OCI-LY7 (cell line): ENCODE results near the gene MAP3K15.

Experiments
- EZH2phosphoT487 ChIP-seq: fragments of 200-600 bp; sonication (generic); IDR thresholded peaks from 2 replicates; pipeline ENCODE4 v1.6.1; 2018; ENCODE audit warnings: low read depth, borderline replicate concordance, mild to moderate bottlenecking, mixed run types, antibody characterized with exemption, low read length, moderate library complexity, mixed read lengths
- TF ChIP-seq, protein P1 (sequence below): fragments of 200-600 bp; sonication (generic); conservative IDR thresholded peaks from 2 replicates; pipeline ENCODE4 v1.5.1; 2014; ENCODE audit warnings: mild to moderate bottlenecking, antibody characterized with exemption, low read length, moderate library complexity, mixed read lengths

GRCh38 chrX:19370061-19370460, 145.2 kb downstream of the MAP3K15 start:
- TF ChIP-seq, protein P1, sequence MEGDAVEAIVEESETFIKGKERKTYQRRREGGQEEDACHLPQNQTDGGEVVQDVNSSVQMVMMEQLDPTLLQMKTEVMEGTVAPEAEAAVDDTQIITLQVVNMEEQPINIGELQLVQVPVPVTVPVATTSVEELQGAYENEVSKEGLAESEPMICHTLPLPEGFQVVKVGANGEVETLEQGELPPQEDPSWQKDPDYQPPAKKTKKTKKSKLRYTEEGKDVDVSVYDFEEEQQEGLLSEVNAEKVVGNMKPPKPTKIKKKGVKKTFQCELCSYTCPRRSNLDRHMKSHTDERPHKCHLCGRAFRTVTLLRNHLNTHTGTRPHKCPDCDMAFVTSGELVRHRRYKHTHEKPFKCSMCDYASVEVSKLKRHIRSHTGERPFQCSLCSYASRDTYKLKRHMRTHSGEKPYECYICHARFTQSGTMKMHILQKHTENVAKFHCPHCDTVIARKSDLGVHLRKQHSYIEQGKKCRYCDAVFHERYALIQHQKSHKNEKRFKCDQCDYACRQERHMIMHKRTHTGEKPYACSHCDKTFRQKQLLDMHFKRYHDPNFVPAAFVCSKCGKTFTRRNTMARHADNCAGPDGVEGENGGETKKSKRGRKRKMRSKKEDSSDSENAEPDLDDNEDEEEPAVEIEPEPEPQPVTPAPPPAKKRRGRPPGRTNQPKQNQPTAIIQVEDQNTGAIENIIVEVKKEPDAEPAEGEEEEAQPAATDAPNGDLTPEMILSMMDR, result no peak
- no peak for TF ChIP-seq EZH2phosphoT487
